ENCODE measurements around the gene LPP. TPM values are rescaled to one million over a fixed set of nuclear protein-coding genes. Genes with fewer than 3 reads are reported as not detected.

LPP gene
- total RNA-seq, 6 experiments from 2014 or later = 41.5 to 90.5 (median 69.5) TPM

DNA sequence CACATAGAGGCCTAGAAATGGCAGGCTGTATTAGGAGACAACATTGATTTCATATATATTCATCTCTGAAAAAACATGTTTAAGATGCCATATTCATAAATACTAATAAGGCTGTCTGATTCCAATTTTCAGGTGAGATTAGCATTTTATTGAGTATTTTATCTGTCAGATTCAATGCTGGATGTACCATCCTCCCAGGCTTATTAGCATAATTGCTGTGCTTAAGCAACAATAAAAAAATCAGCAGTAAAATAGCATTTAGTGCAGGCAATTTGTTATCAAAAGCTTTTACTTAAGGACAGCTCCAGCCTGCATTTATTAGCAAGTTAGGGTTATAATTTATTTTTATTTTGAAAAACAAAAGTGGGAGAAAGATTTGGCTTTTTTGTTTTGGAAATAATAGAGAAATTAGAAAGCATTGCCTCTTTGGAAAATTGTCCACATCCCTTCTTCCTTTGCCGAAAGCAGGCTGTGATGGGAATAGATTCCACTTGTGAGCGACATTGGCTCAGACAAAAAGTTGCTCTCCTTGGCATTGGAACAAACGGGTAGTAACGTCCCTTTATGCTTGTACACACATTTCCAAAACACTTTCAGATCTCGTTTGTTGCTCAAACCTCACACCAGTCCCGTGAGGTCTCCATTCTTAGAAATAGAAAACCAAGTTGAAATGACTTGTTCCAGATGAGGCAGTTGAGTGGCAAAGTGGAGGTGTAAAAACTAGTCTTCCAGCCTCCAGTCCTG is 134.0 kb downstream of the LPP start:
- no peaks in the 10 kb centered on the region for H3K9me3 ChIP-seq
- intact Hi-C loops (cut with DNase I) = loop anchor here in 1 of 2 donors (10.0 kb wide), 1 partner anchor 243 kb away; no protein-coding TSS in a partner anchor
- peaks cover 0 to 59% (median 15%) of the 10 kb centered on the region in 4 donors for H3K4me1 ChIP-seq
- no peaks in the 10 kb centered on the region for H3K27me3 ChIP-seq
- WGBS (ENCODE audit: insufficient coverage, low coverage, low lambda C conversion rate, missing lambda C conversion rate) = 32% methylated on average over 6 of the region's 6 CpGs
- no peaks in the 10 kb centered on the region for H3K36me3 ChIP-seq
- TF ChIP-seq POLR2A (IDR thresholded peaks at IDR 0.05) (no peak), CTCF (IDR thresholded peaks at IDR 0.05) (no peak)
- H3K4me3 ChIP-seq = no peak overlapping the region
- peak overlapping the region in 2 of 3 donors; percentile 32 to 64 for H3K27ac ChIP-seq
- ATAC-seq = peak in 2 of 4 donors; percentile 7 to 9
- DNase-seq = no peak

- TF ChIP-seq CTCF (IDR thresholded peaks at IDR 0.05) = no peak
- no peak for TF ChIP-seq POLR2A (IDR thresholded peaks at IDR 0.05)
- WGBS (ENCODE audit: insufficient coverage, low coverage, low lambda C conversion rate, missing lambda C conversion rate) = 82% methylated on average over 1 of the region's 1 CpG
- H3K4me1 ChIP-seq = peaks cover 0 to 83% (median 31%) of the 10 kb centered on the region in 4 donors
- ATAC-seq (no peak), DNase-seq (no peak)
- peak overlapping the region in 1 of 3 donors; percentile 78 for H3K27ac ChIP-seq
- intact Hi-C loops (cut with DNase I) = no loop called here
- H3K27me3 ChIP-seq = no peaks in the 10 kb centered on the region
- no peak overlapping the region for H3K4me3 ChIP-seq
- no peaks in the 10 kb centered on the region for H3K9me3 ChIP-seq
- no peaks in the 10 kb centered on the region for H3K36me3 ChIP-seq
Measured at GRCh38 chr3:188292251-188292650, 138.3 kb downstream of the LPP start.

GRCh38 chr3:188292827-188293226 is 138.9 kb downstream of the LPP start:
- H3K36me3 ChIP-seq = no peaks in the 10 kb centered on the region
- peaks cover 0 to 83% (median 31%) of the 10 kb centered on the region in 4 donors for H3K4me1 ChIP-seq
- TF ChIP-seq CTCF (IDR thresholded peaks at IDR 0.05) (no peak), POLR2A (IDR thresholded peaks at IDR 0.05) (no peak)
- H3K9me3 ChIP-seq = no peaks in the 10 kb centered on the region
- 76% methylated on average over 3 of the region's 3 CpGs for WGBS (ENCODE audit: insufficient coverage, low coverage, low lambda C conversion rate, missing lambda C conversion rate)
- no peak for ATAC-seq
- H3K27me3 ChIP-seq = no peaks in the 10 kb centered on the region
- intact Hi-C loops (cut with DNase I) = no loop called here
- H3K27ac ChIP-seq = peak overlapping the region in 1 of 3 donors; percentile 92
- no peak for DNase-seq
- H3K4me3 ChIP-seq = no peak overlapping the region

DNA sequence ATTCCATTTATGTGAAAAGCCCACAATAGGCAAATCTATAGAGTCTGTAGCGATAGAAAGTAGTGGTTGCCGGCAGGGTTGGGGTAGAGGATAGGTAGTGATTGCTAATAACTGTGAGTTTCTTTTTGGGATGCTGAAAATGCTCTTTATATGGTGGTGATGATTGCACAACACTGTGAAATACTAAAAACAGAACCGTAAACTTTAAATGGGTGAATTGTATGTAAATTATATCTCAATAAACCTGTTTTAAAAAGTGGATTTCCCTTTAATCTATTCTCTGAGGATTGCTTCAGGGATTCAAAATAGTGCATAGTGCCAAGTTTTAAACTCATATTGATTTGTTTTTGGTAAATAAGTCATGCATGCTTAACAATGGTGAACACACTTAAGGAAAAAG is 140.2 kb downstream of the LPP start:
- ATAC-seq = no peak
- Histone ChIP-seq H3K4me1 (peaks cover 0 to 77% (median 32%) of the 10 kb centered on the region in 4 donors), H3K27ac (peak overlapping the region; percentile 71 to 92 (median 75)), H3K4me3 (no peak overlapping the region), H3K36me3 (no peaks in the 10 kb centered on the region), H3K9me3 (no peaks in the 10 kb centered on the region), H3K27me3 (no peaks in the 10 kb centered on the region)
- no peak for DNase-seq
- no peak for TF ChIP-seq POLR2A (IDR thresholded peaks at IDR 0.05)
- no peak for TF ChIP-seq CTCF (IDR thresholded peaks at IDR 0.05)
- WGBS (ENCODE audit: insufficient coverage, low coverage, low lambda C conversion rate, missing lambda C conversion rate) = 54% methylated on average over 3 of the region's 3 CpGs
- intact Hi-C loops (cut with DNase I) = no loop called here

Measured in right lobe of liver (tissue), 6 donors.